ENCODE data around the gene FAM83E. TPM values are rescaled to one million over a fixed set of nuclear protein-coding genes. Genes with fewer than 3 reads are reported as not detected.

The FAM83E gene
- polyA plus RNA-seq, 1 experiment: 0.16 TPM

DNA sequence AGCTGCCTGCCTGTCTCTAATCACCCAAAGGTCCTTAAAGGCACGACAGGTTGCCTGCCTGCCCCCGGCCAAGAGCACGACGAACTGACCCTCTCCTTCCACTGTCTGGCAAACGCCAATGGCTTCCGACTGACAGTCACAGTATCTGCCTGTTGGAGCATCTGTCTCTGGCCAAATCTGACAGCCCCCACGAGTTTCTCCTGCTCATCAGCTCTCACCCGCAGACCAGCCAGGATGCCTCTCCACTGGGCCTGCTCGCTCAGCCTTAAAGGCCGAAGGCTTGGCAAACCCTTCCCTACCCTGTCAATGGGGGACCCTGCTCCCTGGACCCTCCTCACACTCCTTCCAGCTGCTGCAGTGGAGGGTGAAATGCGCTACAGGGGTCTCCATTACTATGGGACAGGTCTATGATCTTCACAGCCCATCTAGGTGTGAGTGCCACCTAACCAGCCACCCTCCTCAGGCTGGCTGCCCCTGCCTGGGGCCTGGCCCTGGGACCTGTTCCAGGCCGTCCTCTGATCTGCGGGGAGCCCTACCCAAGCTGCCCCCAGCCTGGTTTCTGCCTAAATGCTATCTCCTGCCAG lies 932 bp downstream of the FAM83E start:
- no peak for DNase-seq (ENCODE audit: low read depth)
- Histone ChIP-seq H3K27me3 (ENCODE audit: control insufficient read depth, insufficient read depth, low read length) (no peaks in the 10 kb centered on the region), H3K36me3 (ENCODE audit: control insufficient read depth, insufficient read depth, low read length) (peaks cover 26% of the 10 kb centered on the region), H3K4me3 (ENCODE audit: low read depth, low read length) (no peak overlapping the region)
- POLR2A ChIA-PET: interaction anchor here (0.7 kb wide), 1 partner anchor 10 kb away, joined by 5 read pairs; no protein-coding TSS in a partner anchor
- TF ChIP-seq CTCF (IDR thresholded peaks at IDR 0.05; ENCODE audit: insufficient read depth, low read depth, low read length): no peak
- CTCF ChIA-PET: interaction anchor here (0.8 to 1.1 kb wide), 2 partner anchors 25 to 108 kb away, joined by 3 to 5 read pairs; no protein-coding TSS in a partner anchor

GRCh38 chr19:48613024-48613851 lies 1.6 kb downstream of the FAM83E start:
- Histone ChIP-seq H3K4me3 (ENCODE audit: low read depth, low read length) (no peak overlapping the region), H3K27me3 (ENCODE audit: control insufficient read depth, insufficient read depth, low read length) (no peaks in the 10 kb centered on the region), H3K36me3 (ENCODE audit: control insufficient read depth, insufficient read depth, low read length) (peaks cover 26% of the 10 kb centered on the region)
- ChIA-PET POLR2A (no interaction called here), CTCF (interaction anchor here (0.8 kb wide), 1 partner anchor 108 kb away, joined by 3 read pairs; no protein-coding TSS in a partner anchor)
- no peak for TF ChIP-seq CTCF (IDR thresholded peaks at IDR 0.05; ENCODE audit: insufficient read depth, low read depth, low read length)
- no peak for DNase-seq (ENCODE audit: low read depth)

- Histone ChIP-seq H3K27me3 (ENCODE audit: control insufficient read depth, insufficient read depth, low read length) (no peaks in the 10 kb centered on the region), H3K36me3 (ENCODE audit: control insufficient read depth, insufficient read depth, low read length) (peaks cover 20% of the 10 kb centered on the region), H3K4me3 (ENCODE audit: low read depth, low read length) (no peak overlapping the region)
- ChIA-PET CTCF (interaction anchor here (0.6 to 1.3 kb wide), 2 partner anchors 105 to 113 kb away, joined by 3 to 4 read pairs; no protein-coding TSS in a partner anchor), POLR2A (no interaction called here)
- no peak for DNase-seq (ENCODE audit: low read depth)
- TF ChIP-seq CTCF (IDR thresholded peaks at IDR 0.05; ENCODE audit: insufficient read depth, low read depth, low read length): no peak
Observed at GRCh38 chr19:48611872-48612271, 3.0 kb downstream of the FAM83E start.

- ChIA-PET CTCF (interaction anchor here (0.9 to 4.4 kb wide), 4 partner anchors 10 to 341 kb away, joined by 3 to 32 read pairs (median 4); no protein-coding TSS in a partner anchor), POLR2A (no interaction called here)
- H3K27me3 ChIP-seq (ENCODE audit: control insufficient read depth, insufficient read depth, low read length): no peaks in the 10 kb centered on the region
- no peak for TF ChIP-seq CTCF (IDR thresholded peaks at IDR 0.05; ENCODE audit: insufficient read depth, low read depth, low read length)
- no peak overlapping the region for H3K4me3 ChIP-seq (ENCODE audit: low read depth, low read length)
- no peak for DNase-seq (ENCODE audit: low read depth)
- no peaks in the 10 kb centered on the region for H3K36me3 ChIP-seq (ENCODE audit: control insufficient read depth, insufficient read depth, low read length)
Observed at GRCh38 chr19:48609571-48610108, 5.2 kb downstream of the FAM83E start.

DNA sequence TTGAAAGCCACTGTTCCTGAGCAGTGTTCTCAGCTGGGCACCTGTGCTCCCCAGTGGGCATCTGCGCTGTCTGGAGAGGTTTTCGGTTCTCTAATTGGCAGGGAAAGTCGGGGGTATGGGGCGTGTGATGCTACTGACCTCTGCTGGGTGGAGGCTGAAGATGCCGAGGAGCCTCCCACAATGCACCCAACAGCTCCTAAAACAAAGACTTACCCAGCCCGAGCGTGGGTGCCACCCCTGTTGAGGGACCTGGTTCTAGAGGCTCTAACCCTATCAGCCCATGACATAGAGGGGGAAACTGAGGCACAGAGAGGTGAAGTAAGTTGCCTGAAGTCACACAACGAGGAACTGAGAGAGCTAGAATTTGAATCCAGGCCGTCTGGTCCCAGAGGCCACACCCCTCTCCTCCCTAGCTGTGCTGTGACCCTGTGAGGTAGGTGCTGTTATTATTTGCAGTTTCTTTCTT lies 6.0 kb downstream of the FAM83E start:
- no peak for DNase-seq (ENCODE audit: low read depth)
- Histone ChIP-seq H3K4me3 (ENCODE audit: low read depth, low read length) (no peak overlapping the region), H3K27me3 (ENCODE audit: control insufficient read depth, insufficient read depth, low read length) (no peaks in the 10 kb centered on the region), H3K36me3 (ENCODE audit: control insufficient read depth, insufficient read depth, low read length) (no peaks in the 10 kb centered on the region)
- TF ChIP-seq CTCF (IDR thresholded peaks at IDR 0.05; ENCODE audit: insufficient read depth, low read depth, low read length): peak; percentile 72
- POLR2A ChIA-PET: no interaction called here
- CTCF ChIA-PET: interaction anchor here (0.6 to 4.4 kb wide), 13 partner anchors 8 to 342 kb away, joined by 3 to 32 read pairs (median 4); partner anchors contain the start of genes KDELR1, RPL18 and SPHK2

Measured in BJ (cell line).